Measurements from ENCODE around the gene SLAMF7. TPM values are rescaled to one million over a fixed set of nuclear protein-coding genes. Genes with fewer than 3 reads are reported as not detected.

Gene SLAMF7
- total RNA-seq, 3 donors from 2014 or later (not counting 1 experiment from before 2014, with no cell fraction given), result 191 to 301 (median 227) TPM

DNA sequence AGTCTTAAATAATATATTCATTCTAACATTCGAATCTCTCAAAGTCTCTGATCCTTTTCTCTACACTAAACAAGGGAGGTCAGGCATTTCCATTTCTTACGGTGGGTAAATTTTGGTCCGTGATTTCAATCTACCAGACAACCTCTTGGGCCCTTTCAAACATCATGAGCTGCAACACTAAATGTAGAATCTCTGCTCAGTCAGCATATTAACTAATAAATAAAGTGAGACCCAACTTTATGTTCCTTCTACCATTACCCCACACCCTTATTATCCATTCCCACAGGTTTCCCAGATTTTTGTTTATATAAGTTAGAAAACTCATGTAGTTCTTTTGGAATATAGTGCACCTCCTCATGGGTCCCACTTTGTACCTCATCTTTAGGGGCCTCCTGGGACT lies 24.9 kb downstream of the SLAMF7 start:
- DNase-seq, result no peak
- Histone ChIP-seq H3K4me3 (ENCODE audit: low read length) (no peak overlapping the region), H3K27ac (ENCODE audit: low read length) (no peak overlapping the region), H3K36me3 (ENCODE audit: control insufficient read depth, insufficient read depth, low read length) (no peaks in the 10 kb centered on the region), H3K4me1 (ENCODE audit: control insufficient read depth, insufficient read depth, low read length) (peaks cover 23% of the 10 kb centered on the region), H3K27me3 (ENCODE audit: control insufficient read depth, insufficient read depth, low read length) (no peaks in the 10 kb centered on the region), H3K9me3 (ENCODE audit: control insufficient read depth, insufficient read depth, low read length) (no peaks in the 10 kb centered on the region)
- Mint-ChIP-seq H3K9me3 (peaks cover 0 to 2% of the 10 kb centered on the region in 2 donors), H3K4me1 (peaks cover 39 to 42% of the 10 kb centered on the region in 2 donors), H3K27ac (peak overlapping the region in 1 of 2 donors; percentile 9), H3K4me3 (no peak overlapping the region), H3K27me3 (ENCODE audit: low read depth in 2 of 2) (no peaks in the 10 kb centered on the region), H3K36me3 (no peaks in the 10 kb centered on the region)
- TF ChIP-seq, protein P1, sequence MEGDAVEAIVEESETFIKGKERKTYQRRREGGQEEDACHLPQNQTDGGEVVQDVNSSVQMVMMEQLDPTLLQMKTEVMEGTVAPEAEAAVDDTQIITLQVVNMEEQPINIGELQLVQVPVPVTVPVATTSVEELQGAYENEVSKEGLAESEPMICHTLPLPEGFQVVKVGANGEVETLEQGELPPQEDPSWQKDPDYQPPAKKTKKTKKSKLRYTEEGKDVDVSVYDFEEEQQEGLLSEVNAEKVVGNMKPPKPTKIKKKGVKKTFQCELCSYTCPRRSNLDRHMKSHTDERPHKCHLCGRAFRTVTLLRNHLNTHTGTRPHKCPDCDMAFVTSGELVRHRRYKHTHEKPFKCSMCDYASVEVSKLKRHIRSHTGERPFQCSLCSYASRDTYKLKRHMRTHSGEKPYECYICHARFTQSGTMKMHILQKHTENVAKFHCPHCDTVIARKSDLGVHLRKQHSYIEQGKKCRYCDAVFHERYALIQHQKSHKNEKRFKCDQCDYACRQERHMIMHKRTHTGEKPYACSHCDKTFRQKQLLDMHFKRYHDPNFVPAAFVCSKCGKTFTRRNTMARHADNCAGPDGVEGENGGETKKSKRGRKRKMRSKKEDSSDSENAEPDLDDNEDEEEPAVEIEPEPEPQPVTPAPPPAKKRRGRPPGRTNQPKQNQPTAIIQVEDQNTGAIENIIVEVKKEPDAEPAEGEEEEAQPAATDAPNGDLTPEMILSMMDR (IDR thresholded peaks at IDR 0.05), result no peak
- 100% methylated on average over 2 of the region's 3 CpGs for WGBS (ENCODE audit: insufficient coverage)
- intact Hi-C loops (cut with micrococcal nuclease), result no loop called here
- no peak for ATAC-seq

DNA sequence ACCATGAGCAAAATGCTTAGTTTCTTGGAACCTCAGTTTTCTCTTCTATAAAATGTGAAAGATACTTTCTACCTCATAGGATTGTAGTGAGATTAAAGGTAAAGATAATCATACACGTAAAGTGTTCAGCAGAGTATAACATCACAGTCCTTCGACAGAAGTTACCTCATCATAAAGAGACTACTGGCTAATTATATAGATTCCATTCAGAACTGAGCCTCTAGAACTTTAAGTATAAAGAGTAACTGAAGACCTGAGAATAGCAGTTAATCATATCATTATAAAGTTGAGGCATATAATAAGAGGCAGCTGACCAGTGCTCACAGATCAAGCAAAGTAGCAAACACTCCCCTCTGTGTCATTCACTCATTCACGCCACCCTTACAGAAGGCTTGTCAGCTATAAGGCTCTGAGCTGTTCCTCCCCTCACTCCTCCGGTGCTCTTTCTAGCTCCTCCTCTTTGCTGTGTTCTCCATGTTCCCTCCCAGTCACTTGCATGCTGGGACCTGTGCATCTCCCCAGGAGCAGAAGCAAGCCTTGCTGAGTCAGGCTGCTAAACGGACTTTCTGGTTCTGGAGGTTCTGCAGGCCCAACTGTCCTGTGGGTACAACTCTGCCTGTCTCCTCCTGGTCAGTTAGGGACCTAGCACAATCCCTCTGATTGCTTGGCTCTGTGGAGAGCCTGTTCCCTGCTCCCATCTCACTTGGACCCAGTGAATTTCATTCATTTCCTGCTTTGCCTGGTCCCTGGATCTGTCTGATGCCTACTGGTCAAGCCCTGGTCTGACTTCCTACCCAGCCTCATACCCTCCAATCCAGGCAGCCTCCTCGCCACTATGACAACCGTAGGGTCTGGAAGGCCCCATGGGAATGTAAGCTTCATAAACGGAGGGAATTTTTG lies 28.6 kb downstream of the SLAMF7 start:
- TF ChIP-seq, protein P1 (IDR thresholded peaks at IDR 0.05), result no peak
- Histone ChIP-seq H3K4me3 (ENCODE audit: low read length) (peak overlapping the region; percentile 9), H3K27ac (ENCODE audit: low read length) (peak overlapping the region; percentile 83), H3K27me3 (ENCODE audit: control insufficient read depth, insufficient read depth, low read length) (no peaks in the 10 kb centered on the region), H3K4me1 (ENCODE audit: control insufficient read depth, insufficient read depth, low read length) (peaks cover 17% of the 10 kb centered on the region), H3K9me3 (ENCODE audit: control insufficient read depth, insufficient read depth, low read length) (no peaks in the 10 kb centered on the region), H3K36me3 (ENCODE audit: control insufficient read depth, insufficient read depth, low read length) (no peaks in the 10 kb centered on the region)
- 55% methylated on average over 6 of the region's 8 CpGs for WGBS (ENCODE audit: insufficient coverage)
- DNase-seq (peak; percentile 31 to 67), ATAC-seq (peak; percentile 35 to 70 (median 69))
- H3K4me1 Mint-ChIP-seq, result peaks cover 24 to 27% of the 10 kb centered on the region in 2 donors
- H3K9me3 Mint-ChIP-seq, result no peaks in the 10 kb centered on the region
- H3K4me3 Mint-ChIP-seq, result peak overlapping the region; percentile 97
- intact Hi-C loops (cut with micrococcal nuclease), result loop anchor here (1.0 to 5.0 kb wide), 6 partner anchors 11 to 330 kb away; partner anchors contain the start of genes CD48 and KLHDC9
- no peaks in the 10 kb centered on the region for H3K36me3 Mint-ChIP-seq
- peak overlapping the region; percentile 98 to 99 for H3K27ac Mint-ChIP-seq
- no peaks in the 10 kb centered on the region for H3K27me3 Mint-ChIP-seq (ENCODE audit: low read depth in 2 of 2)

DNA sequence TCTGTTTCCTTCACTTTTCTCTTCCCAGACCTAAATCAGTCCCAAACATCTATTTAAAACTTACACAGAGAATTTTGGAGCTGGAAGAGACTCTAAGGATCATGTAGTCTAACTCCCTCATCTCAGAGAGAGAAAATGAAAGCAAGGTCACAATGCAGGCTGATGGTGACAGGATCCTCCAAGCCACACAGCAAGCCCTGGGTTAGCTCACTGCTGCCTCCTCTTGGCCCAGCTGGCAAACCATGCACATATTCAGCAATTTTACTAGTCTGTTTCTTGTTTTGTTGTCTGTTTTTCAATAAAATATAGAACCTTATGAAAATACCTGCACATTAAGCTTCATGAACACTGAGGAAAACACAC lies 29.2 kb downstream of the SLAMF7 start:
- ATAC-seq (peak; percentile 88 to 98 (median 96)), DNase-seq (peak; percentile 77 to 95)
- Histone ChIP-seq H3K27ac (ENCODE audit: low read length) (peak overlapping the region; percentile 83), H3K36me3 (ENCODE audit: control insufficient read depth, insufficient read depth, low read length) (no peaks in the 10 kb centered on the region), H3K4me3 (ENCODE audit: low read length) (peak overlapping the region; percentile 9), H3K9me3 (ENCODE audit: control insufficient read depth, insufficient read depth, low read length) (no peaks in the 10 kb centered on the region), H3K4me1 (ENCODE audit: control insufficient read depth, insufficient read depth, low read length) (peaks cover 17% of the 10 kb centered on the region), H3K27me3 (ENCODE audit: control insufficient read depth, insufficient read depth, low read length) (no peaks in the 10 kb centered on the region)
- Mint-ChIP-seq H3K4me1 (peaks cover 23 to 24% of the 10 kb centered on the region in 2 donors), H3K9me3 (no peaks in the 10 kb centered on the region), H3K36me3 (no peaks in the 10 kb centered on the region), H3K27me3 (ENCODE audit: low read depth in 2 of 2) (no peaks in the 10 kb centered on the region), H3K4me3 (peak overlapping the region; percentile 97), H3K27ac (peak overlapping the region; percentile 98 to 99)
- TF ChIP-seq, protein P1 (IDR thresholded peaks at IDR 0.05), result peak; percentile 91
- intact Hi-C loops (cut with micrococcal nuclease), result loop anchor here (1.0 to 5.0 kb wide), 4 partner anchors 41 to 329 kb away; partner anchors contain the start of genes CD48 and KLHDC9

Measured in natural killer cell (primary cell).